MM.1S (cell line): ENCODE measurements around the gene CSNK1A1L.

Experiments
- DNase-seq: peaks from one replicate; pipeline ENCODE4 v3.0.0-alpha.2; 2015
- H2AFZ ChIP-seq: fragments of 300-600 bp; sonication (generic); 2 replicates; pipeline ENCODE4 v1.6.0; 2016; ENCODE audit warnings: antibody characterized with exemption, low read length
- H3F3A ChIP-seq: fragments of 300-600 bp; sonication (generic); 2 replicates; pipeline ENCODE4 v1.6.1; 2016; ENCODE audit warnings: mild to moderate bottlenecking, antibody characterized with exemption, low read length, moderate library complexity, mixed read lengths; ENCODE audit not compliant: insufficient read depth
- H3K27ac ChIP-seq: fragments of 300-600 bp; sonication (generic); 2 replicates; pipeline ENCODE4 v1.5.1; 2016; ENCODE audit warnings: mild to moderate bottlenecking, low read length
- H3K27me3 ChIP-seq: fragments of 300-600 bp; sonication (generic); replicated peaks from 2 replicates; pipeline ENCODE4 v1.6.0; 2016; ENCODE audit warnings: low read length; ENCODE audit not compliant: insufficient read depth
- H3K36me3 ChIP-seq: fragments of 300-600 bp; sonication (generic); replicated peaks from 2 replicates; pipeline ENCODE4 v1.6.1; 2016; ENCODE audit warnings: mild to moderate bottlenecking, low read length, mixed read lengths; ENCODE audit not compliant: insufficient read depth
- H3K4me1 ChIP-seq: fragments of 300-600 bp; sonication (generic); 2 replicates; pipeline ENCODE4 v1.6.1; 2016; ENCODE audit warnings: low read length, mixed read lengths
- H3K4me2 ChIP-seq: fragments of 300-600 bp; sonication (generic); 2 replicates; pipeline ENCODE4 v1.6.0; 2016; ENCODE audit warnings: low read depth, low read length
- H3K4me3 ChIP-seq: fragments of 300-600 bp; sonication (generic); 2 replicates; pipeline ENCODE4 v1.5.1; 2016; ENCODE audit warnings: low read length, mixed read lengths
- H3K79me2 ChIP-seq: fragments of 300-600 bp; sonication (generic); 2 replicates; pipeline ENCODE4 v1.6.1; 2016; ENCODE audit warnings: mixed run types, low read length, mixed read lengths
- H3K9ac ChIP-seq: fragments of 300-600 bp; sonication (generic); 2 replicates; pipeline ENCODE4 v1.6.1; 2016; ENCODE audit warnings: low read length, mixed read lengths
- H3K9me2 ChIP-seq: fragments of 300-600 bp; sonication (generic); replicated peaks from 2 replicates; pipeline ENCODE4 v1.6.1; 2016; ENCODE audit warnings: mild to moderate bottlenecking, low read length, mixed read lengths; ENCODE audit not compliant: insufficient read depth
- H3K9me3 ChIP-seq: fragments of 300-600 bp; sonication (generic); replicated peaks from 2 replicates; pipeline ENCODE4 v1.6.1; 2016; ENCODE audit warnings: mild to moderate bottlenecking, low read length, mixed read lengths; ENCODE audit not compliant: insufficient read depth
- H4K20me1 ChIP-seq: fragments of 300-600 bp; sonication (generic); 2 replicates; pipeline ENCODE4 v1.6.1; 2016; ENCODE audit warnings: mild to moderate bottlenecking, low read length, moderate library complexity, mixed read lengths; ENCODE audit not compliant: insufficient read depth
- CTCF ChIP-seq: fragments of 300-600 bp; sonication (generic); IDR thresholded peaks from 2 replicates; pipeline ENCODE4 v1.5.1; 2016; ENCODE audit warnings: antibody characterized with exemption, low read length, mixed read lengths
- EZH2 ChIP-seq: fragments of 300-600 bp; sonication (generic); optimal IDR thresholded peaks from 2 replicates; pipeline ENCODE3; 2017; ENCODE audit warnings: low read depth, mild to moderate bottlenecking, antibody characterized with exemption, low read length, mixed read lengths
- EZH2phosphoT487 ChIP-seq: fragments of 300-600 bp; sonication (generic); IDR thresholded peaks from 2 replicates; pipeline ENCODE4 v1.6.1; 2018; ENCODE audit warnings: antibody characterized with exemption, low read length

Gene CSNK1A1L

GRCh38 chr13:37094840-37095239, 10.6 kb downstream of the CSNK1A1L start:
- Histone ChIP-seq H4K20me1 (no peaks in the 10 kb centered on the region), H3K27ac (no peak overlapping the region), H3K9me3 (no peaks in the 10 kb centered on the region), H3K27me3 (no peaks in the 10 kb centered on the region), H3K4me2 (no peak overlapping the region), H3K4me3 (no peak overlapping the region), H3F3A (no peaks in the 10 kb centered on the region), H3K36me3 (no peaks in the 10 kb centered on the region), H3K9me2 (no peaks in the 10 kb centered on the region), H3K9ac (no peak overlapping the region), H3K79me2 (no peaks in the 10 kb centered on the region), H2AFZ (no peak overlapping the region), H3K4me1 (no peaks in the 10 kb centered on the region)
- TF ChIP-seq EZH2, result no peak
- TF ChIP-seq EZH2phosphoT487, result no peak
- no peak for TF ChIP-seq CTCF
- no peak for DNase-seq

- Histone ChIP-seq H4K20me1 (no peaks in the 10 kb centered on the region), H3K4me2 (no peak overlapping the region), H3K79me2 (no peaks in the 10 kb centered on the region), H3K4me1 (no peaks in the 10 kb centered on the region), H3K9me2 (no peaks in the 10 kb centered on the region), H3K27ac (no peak overlapping the region), H3K9me3 (no peaks in the 10 kb centered on the region), H2AFZ (no peak overlapping the region), H3K9ac (no peak overlapping the region), H3F3A (no peaks in the 10 kb centered on the region), H3K4me3 (no peak overlapping the region), H3K36me3 (no peaks in the 10 kb centered on the region), H3K27me3 (no peaks in the 10 kb centered on the region)
- no peak for DNase-seq
- TF ChIP-seq CTCF, result no peak
- no peak for TF ChIP-seq EZH2
- TF ChIP-seq EZH2phosphoT487, result no peak
Measured at GRCh38 chr13:37094099-37094498, 11.4 kb downstream of the CSNK1A1L start.

GRCh38 chr13:37091835-37092234, 13.6 kb downstream of the CSNK1A1L start:
- no peaks in the 10 kb centered on the region for H3K27me3 ChIP-seq
- no peaks in the 10 kb centered on the region for H3K9me3 ChIP-seq
- no peak overlapping the region for H3K27ac ChIP-seq
- H3K4me2 ChIP-seq, result no peak overlapping the region
- no peaks in the 10 kb centered on the region for H3K79me2 ChIP-seq
- H3K4me3 ChIP-seq, result no peak overlapping the region
- H3K4me1 ChIP-seq, result no peaks in the 10 kb centered on the region
- no peaks in the 10 kb centered on the region for H3F3A ChIP-seq
- no peak for DNase-seq
- H3K9me2 ChIP-seq, result no peaks in the 10 kb centered on the region
- no peak overlapping the region for H2AFZ ChIP-seq
- H3K36me3 ChIP-seq, result no peaks in the 10 kb centered on the region
- H4K20me1 ChIP-seq, result no peaks in the 10 kb centered on the region
- no peak for TF ChIP-seq EZH2
- no peak for TF ChIP-seq EZH2phosphoT487
- TF ChIP-seq CTCF, result no peak
- H3K9ac ChIP-seq, result no peak overlapping the region

GRCh38 chr13:37090912-37091311, 14.6 kb downstream of the CSNK1A1L start:
- Histone ChIP-seq H3F3A (no peaks in the 10 kb centered on the region), H3K9ac (no peak overlapping the region), H3K4me3 (no peak overlapping the region), H3K4me1 (no peaks in the 10 kb centered on the region), H3K27me3 (no peaks in the 10 kb centered on the region), H3K9me2 (no peaks in the 10 kb centered on the region), H3K4me2 (no peak overlapping the region), H3K27ac (no peak overlapping the region), H4K20me1 (no peaks in the 10 kb centered on the region), H2AFZ (no peak overlapping the region), H3K36me3 (no peaks in the 10 kb centered on the region), H3K79me2 (no peaks in the 10 kb centered on the region), H3K9me3 (no peaks in the 10 kb centered on the region)
- DNase-seq, result no peak
- TF ChIP-seq EZH2phosphoT487, result no peak
